ENCODE results near the gene ZBTB25.

The ZBTB25 gene

DNA sequence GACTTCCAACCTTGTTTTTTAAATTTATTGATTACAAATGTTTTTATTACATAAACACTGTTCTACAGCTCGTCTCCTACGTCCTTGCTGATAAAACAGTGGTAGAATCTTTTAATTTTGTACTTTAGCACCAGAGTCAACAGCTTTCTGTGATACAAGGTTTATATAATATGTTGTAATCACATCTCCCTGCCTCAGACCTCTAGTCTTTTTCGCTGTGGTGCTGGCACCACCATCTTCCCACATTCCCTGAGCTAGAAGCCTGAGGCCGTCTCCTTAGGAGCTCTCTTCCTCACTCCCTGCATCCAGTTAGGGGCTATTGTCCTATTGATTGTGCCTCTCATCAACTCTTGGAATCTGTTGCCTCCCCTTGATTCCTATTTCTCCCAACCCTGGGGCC lies 98.3 kb downstream of the ZBTB25 start:
- no peak for TF ChIP-seq CTCF (IDR thresholded peaks at IDR 0.05; ENCODE audit: low read depth, low read length, missing control alignments)

GRCh38 chr14:64401949-64402348 lies 101.7 kb downstream of the ZBTB25 start:
- no peak for DNase-seq (ENCODE audit: extremely low read depth, low read depth)
- no peak for TF ChIP-seq CTCF (IDR thresholded peaks at IDR 0.05; ENCODE audit: low read depth, low read length, missing control alignments)
- no peak overlapping the region for H3K4me3 ChIP-seq (replicated peaks; ENCODE audit: low read depth, low read length)

More for the DNA sequence above, 98.3 kb downstream of the ZBTB25 start:
- H3K4me3 ChIP-seq (replicated peaks; ENCODE audit: low read depth, low read length) = no peak overlapping the region
- DNase-seq (ENCODE audit: extremely low read depth, low read depth) = no peak

DNA sequence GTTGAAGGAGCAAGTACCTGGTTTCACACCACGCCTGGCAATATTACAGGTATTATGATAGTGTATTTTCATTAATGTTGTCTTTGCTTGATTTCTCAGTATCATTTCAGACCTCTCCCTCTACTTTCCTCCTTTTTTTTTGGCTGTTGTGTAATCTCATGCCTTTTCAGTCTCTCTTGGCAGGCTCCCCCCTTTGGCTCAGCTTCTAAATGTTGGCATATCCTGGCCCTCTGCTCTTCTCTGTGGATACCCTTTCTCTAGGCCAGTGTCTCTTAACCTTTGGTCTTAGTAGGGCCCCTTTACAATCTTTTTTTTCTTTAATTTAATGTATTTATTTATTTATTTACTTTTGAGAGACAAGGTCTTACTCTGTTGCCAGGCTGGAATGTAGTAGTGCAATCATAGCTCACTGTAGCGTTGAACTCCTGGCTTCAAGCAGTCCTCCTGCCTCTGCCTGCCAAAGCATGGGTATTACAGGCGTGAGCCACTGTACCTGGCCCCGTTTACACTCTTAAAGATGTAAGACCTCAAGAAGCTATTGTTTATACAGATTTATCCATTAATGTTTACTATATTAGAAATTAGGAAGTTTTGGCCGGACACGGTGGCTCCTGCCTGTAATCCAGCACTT lies 102.7 kb downstream of the ZBTB25 start:
- no peak for TF ChIP-seq CTCF (IDR thresholded peaks at IDR 0.05; ENCODE audit: low read depth, low read length, missing control alignments)
- no peak for DNase-seq (ENCODE audit: extremely low read depth, low read depth)
- no peak overlapping the region for H3K4me3 ChIP-seq (replicated peaks; ENCODE audit: low read depth, low read length)
